ENCODE results near the gene XAGE5.
"Not testable (repeated sequence)": the region's sequence is repeated elsewhere in the genome, so short reads cannot be mapped to it uniquely, and the experiment has no call there.

The XAGE5 gene

DNA sequence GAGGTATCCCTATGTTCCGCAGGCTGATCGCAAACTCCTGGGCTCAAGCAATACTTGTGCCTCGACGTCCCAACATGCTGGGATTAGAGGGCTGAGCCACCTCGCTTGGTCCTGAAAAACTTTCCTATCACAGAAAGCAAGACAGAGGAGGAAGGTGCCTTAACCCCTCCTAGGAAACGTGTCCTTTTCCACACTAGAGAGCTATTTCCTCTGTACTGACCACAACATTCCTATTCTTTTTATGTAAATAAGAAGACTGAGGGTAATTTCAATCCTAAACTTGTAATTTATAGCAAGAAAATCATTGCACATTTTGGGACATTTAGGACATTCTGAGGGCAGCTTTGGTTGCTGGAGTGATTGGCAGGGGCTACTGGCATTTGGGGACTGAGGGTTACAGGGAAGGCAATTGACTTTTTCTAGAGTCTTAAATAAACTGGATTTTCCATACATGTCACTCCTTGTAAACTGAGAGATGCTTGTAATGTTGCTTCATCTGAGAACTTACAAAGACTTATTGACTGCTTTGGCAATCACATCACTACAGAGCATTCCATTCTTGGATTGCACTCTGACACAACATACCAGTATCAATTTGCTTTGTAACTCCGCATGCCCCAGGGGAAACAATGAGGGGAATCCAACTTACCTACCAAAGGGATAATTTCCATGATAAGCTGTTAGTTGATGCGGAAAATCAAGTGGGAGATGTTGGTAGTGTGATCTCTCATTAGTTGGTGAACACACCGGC, 41.2 kb downstream of the XAGE5 start:
- no peak overlapping the region for H3K9ac ChIP-seq (ENCODE audit: low read length)
- H3K9me3 ChIP-seq (ENCODE audit: control insufficient read depth, low read depth, low read length) = peaks cover 12% of the 10 kb centered on the region
- no peak overlapping the region for H3K27ac ChIP-seq (ENCODE audit: low read length)

DNA sequence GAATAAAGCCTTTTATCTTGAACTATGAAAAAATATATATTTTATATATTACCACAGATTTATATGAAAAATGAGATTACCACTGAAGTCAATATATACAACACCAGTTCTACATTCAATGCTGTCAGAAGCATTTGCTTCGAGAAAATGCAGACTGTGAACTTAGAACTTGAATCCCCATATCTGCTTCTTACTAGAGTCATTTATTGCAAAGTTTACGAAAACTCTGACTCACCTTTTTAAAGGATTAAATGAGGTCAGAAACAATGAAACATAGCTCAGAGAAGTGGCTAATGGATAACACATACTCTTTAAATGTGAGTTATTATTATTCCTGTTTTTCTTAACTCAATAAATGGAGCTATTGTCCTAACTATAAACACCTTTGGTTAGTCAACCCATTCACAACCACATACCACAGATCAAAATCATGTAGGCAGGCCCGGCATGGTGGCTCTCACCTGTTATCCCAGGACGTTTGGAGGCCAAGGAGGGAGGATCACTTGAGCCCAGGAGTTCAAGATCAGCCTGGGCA, 46.0 kb downstream of the XAGE5 start:
- not testable (repeated sequence) for H3K27me3 ChIP-seq (ENCODE audit: control insufficient read depth, insufficient read depth, low read length); H3K9me3 ChIP-seq (ENCODE audit: control insufficient read depth, low read depth, low read length); H3K36me3 ChIP-seq (ENCODE audit: control insufficient read depth, low read depth, low read length); H3K27ac ChIP-seq (ENCODE audit: low read length); H3K9ac ChIP-seq (ENCODE audit: low read length); H3K4me3 ChIP-seq (ENCODE audit: low read length); H3K4me1 ChIP-seq (ENCODE audit: control insufficient read depth, low read depth, low read length)

More for the DNA sequence above, 41.2 kb downstream of the XAGE5 start:
- no peak overlapping the region for H3K4me3 ChIP-seq (ENCODE audit: low read length)
- no peaks in the 10 kb centered on the region for H3K4me1 ChIP-seq (ENCODE audit: control insufficient read depth, low read depth, low read length)
- no peaks in the 10 kb centered on the region for H3K36me3 ChIP-seq (ENCODE audit: control insufficient read depth, low read depth, low read length)
- no peaks in the 10 kb centered on the region for H3K27me3 ChIP-seq (ENCODE audit: control insufficient read depth, insufficient read depth, low read length)

DNA sequence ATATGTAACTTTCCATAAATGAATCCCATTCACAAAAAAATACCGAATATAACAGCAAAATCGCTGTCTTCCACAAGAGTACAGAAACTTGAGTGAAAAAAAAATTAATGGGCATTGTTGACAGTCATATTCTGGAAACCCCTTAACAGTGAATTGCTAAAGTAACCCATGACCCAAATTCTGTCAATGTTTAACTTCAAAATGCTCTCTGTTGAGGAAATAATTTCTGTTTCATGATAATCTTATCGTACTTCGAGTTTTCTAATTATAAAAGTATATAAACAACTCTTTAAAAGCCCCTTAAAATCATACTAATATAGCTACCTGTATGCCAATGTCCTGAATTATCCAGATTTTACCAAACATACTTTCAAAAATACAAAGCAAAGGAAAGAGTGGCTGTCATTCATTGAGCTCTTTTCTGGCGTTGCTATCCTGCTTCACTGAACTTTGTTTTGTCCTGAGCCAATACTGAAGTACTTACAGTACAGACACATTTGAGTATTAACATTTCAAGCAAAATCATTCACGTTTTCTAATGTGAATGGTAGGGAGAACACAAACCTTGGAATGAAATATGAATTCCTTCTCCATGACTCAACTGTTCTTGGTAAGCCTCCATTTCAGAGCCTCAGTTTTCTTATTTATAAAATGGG, 54.4 kb downstream of the XAGE5 start:
- Histone ChIP-seq H3K9me3 (ENCODE audit: control insufficient read depth, low read depth, low read length) (peaks cover 11% of the 10 kb centered on the region), H3K27me3 (ENCODE audit: control insufficient read depth, insufficient read depth, low read length) (no peaks in the 10 kb centered on the region), H3K4me1 (ENCODE audit: control insufficient read depth, low read depth, low read length) (no peaks in the 10 kb centered on the region), H3K36me3 (ENCODE audit: control insufficient read depth, low read depth, low read length) (no peaks in the 10 kb centered on the region), H3K9ac (ENCODE audit: low read length) (no peak overlapping the region), H3K27ac (ENCODE audit: low read length) (no peak overlapping the region), H3K4me3 (ENCODE audit: low read length) (no peak overlapping the region)

Data from iPS-18a (cell line).